Measurements from ENCODE around the gene MARK2.
A peak's percentile ranks its signal among the peaks of the same experiment; 100 is the strongest.

The MARK2 gene

GRCh38 chr11:63869171-63869591 lies 30.3 kb downstream of the MARK2 start:
- Histone ChIP-seq H3K27ac (no peak overlapping the region), H3K9me3 (no peaks in the 10 kb centered on the region), H3K36me3 (no peaks in the 10 kb centered on the region), H3K27me3 (no peaks in the 10 kb centered on the region), H3K4me3 (no peak overlapping the region), H3K4me1 (peaks cover 0 to 80% (median 57%) of the 10 kb centered on the region in 4 donors)
- intact Hi-C loops (cut with DNase I; ENCODE audit: low total_unique reads) = no loop called here
- no peak for DNase-seq
- TF ChIP-seq CTCF (IDR thresholded peaks at IDR 0.05) = no peak

GRCh38 chr11:63869683-63870082 lies 30.8 kb downstream of the MARK2 start:
- intact Hi-C loops (cut with DNase I; ENCODE audit: low total_unique reads) = loop anchor here (5.0 kb wide), 1 partner anchor 32 kb away; the partner anchor contains the start of gene MARK2
- TF ChIP-seq CTCF (IDR thresholded peaks at IDR 0.05) = no peak
- H3K4me1 ChIP-seq = peaks cover 0 to 85% (median 62%) of the 10 kb centered on the region in 4 donors
- H3K4me3 ChIP-seq = no peak overlapping the region
- H3K27ac ChIP-seq = peak overlapping the region in 1 of 2 donors; percentile 5
- DNase-seq = no peak
- no peaks in the 10 kb centered on the region for H3K9me3 ChIP-seq
- H3K27me3 ChIP-seq = no peaks in the 10 kb centered on the region
- H3K36me3 ChIP-seq = no peaks in the 10 kb centered on the region

GRCh38 chr11:63870351-63871140 lies 31.6 kb downstream of the MARK2 start:
- H3K27ac ChIP-seq = peak overlapping the region; percentile 5 to 10
- peaks cover 0 to under 1% (median 0%) of the 10 kb centered on the region in 3 donors for H3K36me3 ChIP-seq
- no peak for TF ChIP-seq CTCF (IDR thresholded peaks at IDR 0.05)
- H3K27me3 ChIP-seq = no peaks in the 10 kb centered on the region
- H3K9me3 ChIP-seq = no peaks in the 10 kb centered on the region
- peaks cover 0 to 84% (median 60%) of the 10 kb centered on the region in 4 donors for H3K4me1 ChIP-seq
- DNase-seq = no peak
- no peak overlapping the region for H3K4me3 ChIP-seq
- intact Hi-C loops (cut with DNase I; ENCODE audit: low total_unique reads) = loop anchor here (5.0 kb wide), 1 partner anchor 33 kb away; the partner anchor contains the start of gene MARK2

- peak; percentile 46 to 47 for TF ChIP-seq CTCF (IDR thresholded peaks at IDR 0.05)
- H3K36me3 ChIP-seq = peaks cover 0 to 5% (median 0%) of the 10 kb centered on the region in 3 donors
Observed at GRCh38 chr11:63871962-63872799, 33.3 kb downstream of the MARK2 start.

GRCh38 chr11:63872800-63873197 lies 33.9 kb downstream of the MARK2 start:
- peaks cover 0 to 70% (median 56%) of the 10 kb centered on the region in 4 donors for H3K4me1 ChIP-seq
- DNase-seq = no peak
- intact Hi-C loops (cut with DNase I; ENCODE audit: low total_unique reads) = loop anchor here (5.0 kb wide), 1 partner anchor 35 kb away; the partner anchor contains the start of gene MARK2

More at GRCh38 chr11:63871962-63872799, 33.3 kb downstream of the MARK2 start:
- peaks cover 0 to 74% (median 56%) of the 10 kb centered on the region in 4 donors for H3K4me1 ChIP-seq
- peak; percentile 90 to 93 for DNase-seq
- no peaks in the 10 kb centered on the region for H3K27me3 ChIP-seq
- no peak overlapping the region for H3K4me3 ChIP-seq
- peak overlapping the region; percentile 47 to 53 for H3K27ac ChIP-seq
- H3K9me3 ChIP-seq = no peaks in the 10 kb centered on the region
- intact Hi-C loops (cut with DNase I; ENCODE audit: low total_unique reads) = loop anchor here (5.0 kb wide), 1 partner anchor 35 kb away; the partner anchor contains the start of gene MARK2

More at GRCh38 chr11:63872800-63873197, 33.9 kb downstream of the MARK2 start:
- TF ChIP-seq CTCF (IDR thresholded peaks at IDR 0.05) = no peak
- Histone ChIP-seq H3K36me3 (peaks cover 0 to 5% (median 0%) of the 10 kb centered on the region in 3 donors), H3K4me3 (no peak overlapping the region), H3K27ac (peak overlapping the region; percentile 47 to 53), H3K27me3 (no peaks in the 10 kb centered on the region), H3K9me3 (no peaks in the 10 kb centered on the region)

All from tibial artery (tissue), 4 donors.